T-helper 2 cell (primary cell): Measurements from ENCODE around the gene MYPOP.
"Not testable (repeated sequence)": the region's sequence is repeated elsewhere in the genome, so short reads cannot be mapped to it uniquely, and the experiment has no call there.

Experiments used
- DNase-seq, 5 experiments: peaks; one replicate each; pipeline versions ENCODE4 v3.0.0 to v3.0.0-alpha.2; 2012 to 2022

The MYPOP gene

GRCh38 chr19:45906221-45906620 is 3.8 kb upstream of the MYPOP start:
- no peak for DNase-seq

- DNase-seq: no peak
Measured at GRCh38 chr19:45905011-45905410, 2.6 kb upstream of the MYPOP start.

GRCh38 chr19:45902651-45903625 is 525 bp upstream of the MYPOP start:
- DNase-seq: peak; percentile 96 to 99 (median 99)

- DNase-seq: peak in 3 of 5 experiments; percentile 18 to 72 (median 34)
Measured at GRCh38 chr19:45901432-45901911, 941 bp downstream of the MYPOP start.

GRCh38 chr19:45900738-45901431 is 1.5 kb downstream of the MYPOP start:
- DNase-seq: no peak

- no peak for DNase-seq
Measured at GRCh38 chr19:45899919-45900589, 2.4 kb downstream of the MYPOP start.

- no peak for DNase-seq
Measured at GRCh38 chr19:45899253-45899652, 3.2 kb downstream of the MYPOP start.

GRCh38 chr19:45897261-45897812 is 5.1 kb downstream of the MYPOP start:
- no peak for DNase-seq

GRCh38 chr19:45895983-45896599 is 6.3 kb downstream of the MYPOP start:
- not testable (repeated sequence) for DNase-seq

- no peak for DNase-seq
Measured at GRCh38 chr19:45895519-45895972, 6.9 kb downstream of the MYPOP start.

GRCh38 chr19:45890877-45891276 is 11.5 kb downstream of the MYPOP start:
- DNase-seq: no peak

- DNase-seq: no peak
Measured at GRCh38 chr19:45889210-45889885, 13.1 kb downstream of the MYPOP start.

- DNase-seq: no peak
Measured at GRCh38 chr19:45887200-45887710, 15.2 kb downstream of the MYPOP start.

- DNase-seq: peak; percentile 67 to 97 (median 84)
Measured at GRCh38 chr19:45886427-45887199, 15.8 kb downstream of the MYPOP start.

GRCh38 chr19:45885556-45886426 is 16.6 kb downstream of the MYPOP start, which contains the start of gene IRF2BP1:
Gene IRF2BP1, minus strand, starts transcription at chr19:45886141. Its CDS starts 367 bp downstream, at chr19:45885774.
- peak; percentile 72 to 94 (median 86) for DNase-seq

GRCh38 chr19:45884682-45885555 is 17.5 kb downstream of the MYPOP start:
- DNase-seq: no peak

GRCh38 chr19:45883881-45884681 is 18.3 kb downstream of the MYPOP start:
- DNase-seq: no peak

- no peak for DNase-seq
Measured at GRCh38 chr19:45883586-45883880, 18.9 kb downstream of the MYPOP start.
